ENCODE data around the gene VPS8. TPM values are rescaled to one million over a fixed set of nuclear protein-coding genes. Genes with fewer than 3 reads are reported as not detected.

VPS8 gene
- total RNA-seq, 3 donors from 2014 or later (not counting 1 experiment from before 2014, with no cell fraction given): 89.3 to 127 (median 115) TPM

- Mint-ChIP-seq H3K4me1 (peaks cover 15 to 27% of the 10 kb centered on the region in 2 donors), H3K4me3 (no peak overlapping the region), H3K27me3 (ENCODE audit: low read depth in 2 of 2) (no peaks in the 10 kb centered on the region), H3K27ac (no peak overlapping the region), H3K36me3 (peaks cover 30% of the 10 kb centered on the region), H3K9me3 (peaks cover 0 to 4% of the 10 kb centered on the region in 2 donors)
- intact Hi-C loops (cut with micrococcal nuclease): no loop called here
- no peak overlapping the region for H3K4me3 ChIP-seq (ENCODE audit: low read length)
- DNase-seq: no peak
- H3K27me3 ChIP-seq (ENCODE audit: control insufficient read depth, insufficient read depth, low read length): no peaks in the 10 kb centered on the region
- peaks cover 15% of the 10 kb centered on the region for H3K36me3 ChIP-seq (ENCODE audit: control insufficient read depth, insufficient read depth, low read length)
- H3K4me1 ChIP-seq (ENCODE audit: control insufficient read depth, insufficient read depth, low read length): no peaks in the 10 kb centered on the region
- no peak overlapping the region for H3K27ac ChIP-seq (ENCODE audit: low read length)
- no peak for ATAC-seq
- no peak for TF ChIP-seq CTCF (IDR thresholded peaks at IDR 0.05)
- WGBS (ENCODE audit: insufficient coverage): 100% methylated on average over 3 of the region's 3 CpGs
- no peaks in the 10 kb centered on the region for H3K9me3 ChIP-seq (ENCODE audit: control insufficient read depth, insufficient read depth, low read length)
These were observed 169.1 kb downstream of the VPS8 start for GRCh38 chr3:184981071-184981470.

DNA sequence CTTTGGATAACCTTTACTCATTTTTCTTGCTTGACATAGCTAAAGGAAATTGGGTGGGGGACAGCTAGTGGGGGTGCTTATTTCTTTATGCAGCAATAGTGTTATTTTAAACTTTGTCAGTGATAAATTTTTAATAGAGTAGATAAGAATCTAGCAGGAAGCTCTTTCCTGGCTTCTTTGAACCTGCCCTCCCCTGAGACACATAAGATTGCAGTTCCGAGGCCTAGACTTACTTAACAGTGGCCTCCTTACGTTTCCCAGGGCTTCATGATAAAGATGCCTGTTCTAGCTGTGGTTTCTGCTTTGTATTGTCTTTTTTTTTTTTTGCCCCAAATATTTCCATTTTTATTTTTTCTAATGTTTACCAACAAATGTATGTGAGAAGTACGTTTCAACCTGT is 170.1 kb downstream of the VPS8 start:
- Mint-ChIP-seq H3K4me1 (peaks cover 15 to 27% of the 10 kb centered on the region in 2 donors), H3K27me3 (ENCODE audit: low read depth in 2 of 2) (no peaks in the 10 kb centered on the region), H3K36me3 (peaks cover 24% of the 10 kb centered on the region), H3K9me3 (no peaks in the 10 kb centered on the region), H3K27ac (no peak overlapping the region), H3K4me3 (no peak overlapping the region)
- 81% methylated on average over 2 of the region's 3 CpGs for WGBS (ENCODE audit: insufficient coverage)
- Histone ChIP-seq H3K27me3 (ENCODE audit: control insufficient read depth, insufficient read depth, low read length) (no peaks in the 10 kb centered on the region), H3K27ac (ENCODE audit: low read length) (no peak overlapping the region), H3K4me1 (ENCODE audit: control insufficient read depth, insufficient read depth, low read length) (no peaks in the 10 kb centered on the region), H3K4me3 (ENCODE audit: low read length) (no peak overlapping the region), H3K9me3 (ENCODE audit: control insufficient read depth, insufficient read depth, low read length) (no peaks in the 10 kb centered on the region), H3K36me3 (ENCODE audit: control insufficient read depth, insufficient read depth, low read length) (peaks cover 20% of the 10 kb centered on the region)
- intact Hi-C loops (cut with micrococcal nuclease): no loop called here
- DNase-seq (no peak), ATAC-seq (no peak)
- TF ChIP-seq CTCF (IDR thresholded peaks at IDR 0.05): no peak

DNA sequence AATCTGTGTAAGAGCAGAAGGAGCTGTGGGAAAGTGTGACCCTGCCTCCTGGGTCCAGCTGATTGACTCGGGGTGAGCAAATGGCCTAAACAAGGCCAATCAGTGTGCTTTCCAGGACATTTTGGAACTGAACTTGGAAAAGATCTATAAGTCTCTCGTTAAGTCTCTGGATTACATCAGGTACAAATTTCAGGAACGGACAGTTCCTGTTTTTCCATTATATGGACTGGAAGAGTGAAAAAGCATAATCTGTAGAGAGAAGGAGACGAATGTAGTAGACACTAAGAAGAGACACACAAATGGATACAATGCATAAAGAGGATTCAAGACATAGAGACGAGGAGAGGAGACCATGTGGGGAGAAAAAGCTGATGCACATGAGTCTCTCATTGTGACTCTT is 173.6 kb downstream of the VPS8 start:
- Mint-ChIP-seq H3K4me1 (peaks cover 5 to 9% of the 10 kb centered on the region in 2 donors), H3K9me3 (no peaks in the 10 kb centered on the region), H3K27ac (peak overlapping the region in 1 of 2 donors; percentile 41), H3K4me3 (no peak overlapping the region), H3K27me3 (ENCODE audit: low read depth in 2 of 2) (no peaks in the 10 kb centered on the region), H3K36me3 (peaks cover 32% of the 10 kb centered on the region)
- no peak overlapping the region for H3K27ac ChIP-seq (ENCODE audit: low read length)
- TF ChIP-seq CTCF (IDR thresholded peaks at IDR 0.05): no peak
- H3K27me3 ChIP-seq (ENCODE audit: control insufficient read depth, insufficient read depth, low read length): no peaks in the 10 kb centered on the region
- no peaks in the 10 kb centered on the region for H3K4me1 ChIP-seq (ENCODE audit: control insufficient read depth, insufficient read depth, low read length)
- intact Hi-C loops (cut with micrococcal nuclease): no loop called here
- DNase-seq (no peak), ATAC-seq (no peak)
- no peaks in the 10 kb centered on the region for H3K9me3 ChIP-seq (ENCODE audit: control insufficient read depth, insufficient read depth, low read length)
- WGBS (ENCODE audit: insufficient coverage): 94% methylated on average over 4 of the region's 5 CpGs
- H3K4me3 ChIP-seq (ENCODE audit: low read length): no peak overlapping the region
- peaks cover 24% of the 10 kb centered on the region for H3K36me3 ChIP-seq (ENCODE audit: control insufficient read depth, insufficient read depth, low read length)

GRCh38 chr3:184986366-184986889 is 174.5 kb downstream of the VPS8 start:
- H3K9me3 ChIP-seq (ENCODE audit: control insufficient read depth, insufficient read depth, low read length): no peaks in the 10 kb centered on the region
- H3K27ac ChIP-seq (ENCODE audit: low read length): no peak overlapping the region
- H3K4me3 ChIP-seq (ENCODE audit: low read length): no peak overlapping the region
- no peak for TF ChIP-seq CTCF (IDR thresholded peaks at IDR 0.05)
- H3K27ac Mint-ChIP-seq: peak overlapping the region in 1 of 2 donors; percentile 41
- no peaks in the 10 kb centered on the region for H3K27me3 Mint-ChIP-seq (ENCODE audit: low read depth in 2 of 2)
- no peak for ATAC-seq
- WGBS (ENCODE audit: insufficient coverage): 97% methylated on average over 2 of the region's 3 CpGs
- no peak for DNase-seq
- intact Hi-C loops (cut with micrococcal nuclease): no loop called here
- no peaks in the 10 kb centered on the region for H3K27me3 ChIP-seq (ENCODE audit: control insufficient read depth, insufficient read depth, low read length)
- no peaks in the 10 kb centered on the region for H3K9me3 Mint-ChIP-seq
- no peaks in the 10 kb centered on the region for H3K4me1 ChIP-seq (ENCODE audit: control insufficient read depth, insufficient read depth, low read length)
- H3K4me1 Mint-ChIP-seq: peaks cover 0 to 4% of the 10 kb centered on the region in 2 donors
- peaks cover 24% of the 10 kb centered on the region for H3K36me3 ChIP-seq (ENCODE audit: control insufficient read depth, insufficient read depth, low read length)
- peaks cover 34% of the 10 kb centered on the region for H3K36me3 Mint-ChIP-seq
- no peak overlapping the region for H3K4me3 Mint-ChIP-seq

Data from natural killer cell (primary cell).